CD4-positive, alpha-beta T cell (primary cell): Measurements from ENCODE around the gene TPTE2. TPM values are rescaled to one million over a fixed set of nuclear protein-coding genes. Genes with fewer than 3 reads are reported as not detected.

Source experiments
- ATAC-seq: fragments of 200-7000 bp; cut with Tn5 transposase; one replicate; pipeline ENCODE4 v1.10.0; 2022; ENCODE audit warnings: mild to moderate bottlenecking; ENCODE audit not compliant: poor library complexity
- CTCF ChIA-PET: fragments of 350-600 bp; sonication (Branson Sonifier 250); formaldehyde crosslinking; loops from one replicate; lab custom pipeline; 2021; ENCODE audit warnings: antibody characterized with exemption, inconsistent platforms; lab: Charles Lee
- POLR2A ChIA-PET: fragments of 350-600 bp; sonication (Branson Sonifier 250); formaldehyde crosslinking; loops from one replicate; lab custom pipeline; 2021; ENCODE audit warnings: antibody characterized with exemption, inconsistent platforms; lab: Charles Lee
- DNase-seq, 14 experiments: peaks; one replicate each; pipeline ENCODE4 v3.0.0-alpha.2; 2013 to 2020; ENCODE audit warnings: mixed read lengths in 2 of 14
- H3K27ac ChIP-seq, 2 donors: one replicate each; pipeline versions ENCODE4 v1.5.1 to v1.7.0; 2013; ENCODE audit warnings: low read length in 2 of 2, low read depth in 1 of 2, mild to moderate bottlenecking in 1 of 2
- H3K27me3 ChIP-seq, 2 experiments: 1 replicate in 1 of 2; 2 replicates in 1 of 2; pipeline versions ENCODE4 v1.6.1 to v1.7.0; 2013; ENCODE audit warnings: low read length in 2 of 2, control low read depth in 1 of 2, mild to moderate bottlenecking in 1 of 2, moderate library complexity in 1 of 2; ENCODE audit not compliant: insufficient read depth in 2 of 2, control insufficient read depth in 1 of 2
- H3K36me3 ChIP-seq: one replicate; pipeline ENCODE4 v1.6.1; 2013; ENCODE audit warnings: low read length, control low read depth; ENCODE audit not compliant: insufficient read depth
- H3K4me1 ChIP-seq: one replicate; pipeline ENCODE4 v1.6.1; 2013; ENCODE audit warnings: low read length, control low read depth; ENCODE audit not compliant: insufficient read depth
- H3K4me3 ChIP-seq: one replicate; pipeline ENCODE4 v1.5.1; 2013; ENCODE audit warnings: mild to moderate bottlenecking, low read length, moderate library complexity
- H3K9me3 ChIP-seq, 2 experiments: 1 replicate in 1 of 2; 2 replicates in 1 of 2; pipeline versions ENCODE4 v1.6.1 to v1.7.0; 2013; ENCODE audit warnings: low read length in 2 of 2, mild to moderate bottlenecking in 2 of 2, control low read depth in 1 of 2, moderate library complexity in 1 of 2; ENCODE audit not compliant: control insufficient read depth in 1 of 2, insufficient read depth in 1 of 2
- H3K27ac Mint-ChIP-seq: one replicate; pipeline ENCODE4 v1.8.0; 2020; ENCODE audit warnings: mixed read lengths
- H3K27me3 Mint-ChIP-seq: one replicate; pipeline ENCODE4 v1.8.0; 2021; ENCODE audit warnings: mixed read lengths
- H3K36me3 Mint-ChIP-seq: one replicate; pipeline ENCODE4 v1.8.0; 2021; ENCODE audit warnings: low read depth, mixed read lengths
- H3K4me1 Mint-ChIP-seq: one replicate; pipeline ENCODE4 v1.8.0; 2021; ENCODE audit warnings: low read depth, mixed read lengths
- H3K4me3 Mint-ChIP-seq: one replicate; pipeline ENCODE4 v1.8.0; 2020; ENCODE audit warnings: mild to moderate bottlenecking, mixed read lengths
- H3K9me3 Mint-ChIP-seq: one replicate; pipeline ENCODE4 v1.8.0; 2020; ENCODE audit warnings: mixed read lengths
- intact Hi-C, 2 experiments: fragments of 100-400 bp; cut with DNase I in 1 of 2; cut with micrococcal nuclease in 1 of 2; formaldehyde crosslinking; loops; one replicate each; pipeline versions ENCODE4 v1.15.1 to v1.9.0; 2023 to 2025; cut with DNase I, micrococcal nuclease
- total RNA-seq, 174 experiments: library from RNA in 2 of 174; stranded (reverse) in 2 of 174; gene quantifications; one replicate each; pipeline ENCODE4 v1.2.3 and lab custom pipeline; 2021 to 2026
- TF ChIP-seq, protein P1 (sequence below): fragments of 200-600 bp; IDR thresholded peaks from one replicate; pipeline ENCODE4 v1.8.0; 2022; ENCODE audit warnings: antibody characterized with exemption, mild to moderate bottlenecking

Gene TPTE2
- total RNA-seq, 2 experiments from 2014 or later: 0.14 TPM; not detected in 1

- intact Hi-C loops: loop anchor here in 1 of 2 experiments (5.0 kb wide), 1 partner anchor 45 kb away; the partner anchor contains the start of gene MPHOSPH8
- Mint-ChIP-seq H3K36me3 (no peaks in the 10 kb centered on the region), H3K4me3 (peak overlapping the region; percentile 67), H3K9me3 (peaks cover 10% of the 10 kb centered on the region), H3K27ac (peak overlapping the region; percentile 80), H3K27me3 (no peaks in the 10 kb centered on the region), H3K4me1 (peaks cover 27% of the 10 kb centered on the region)
- no peaks in the 10 kb centered on the region for H3K27me3 ChIP-seq
- DNase-seq (peak; percentile 48 to 91 (median 70)), ATAC-seq (peak; percentile 83)
- no peaks in the 10 kb centered on the region for H3K36me3 ChIP-seq
- peaks cover 21% of the 10 kb centered on the region for H3K4me1 ChIP-seq
- POLR2A ChIA-PET: interaction anchor here (1.6 kb wide), 1 partner anchor 46 kb away, joined by 8 read pairs; the partner anchor contains the start of gene MPHOSPH8
- CTCF ChIA-PET: interaction anchor here (1.1 kb wide), 1 partner anchor 47 kb away, joined by 3 read pairs; no protein-coding TSS in a partner anchor
- peak overlapping the region; percentile 43 for H3K4me3 ChIP-seq
- TF ChIP-seq, protein P1, sequence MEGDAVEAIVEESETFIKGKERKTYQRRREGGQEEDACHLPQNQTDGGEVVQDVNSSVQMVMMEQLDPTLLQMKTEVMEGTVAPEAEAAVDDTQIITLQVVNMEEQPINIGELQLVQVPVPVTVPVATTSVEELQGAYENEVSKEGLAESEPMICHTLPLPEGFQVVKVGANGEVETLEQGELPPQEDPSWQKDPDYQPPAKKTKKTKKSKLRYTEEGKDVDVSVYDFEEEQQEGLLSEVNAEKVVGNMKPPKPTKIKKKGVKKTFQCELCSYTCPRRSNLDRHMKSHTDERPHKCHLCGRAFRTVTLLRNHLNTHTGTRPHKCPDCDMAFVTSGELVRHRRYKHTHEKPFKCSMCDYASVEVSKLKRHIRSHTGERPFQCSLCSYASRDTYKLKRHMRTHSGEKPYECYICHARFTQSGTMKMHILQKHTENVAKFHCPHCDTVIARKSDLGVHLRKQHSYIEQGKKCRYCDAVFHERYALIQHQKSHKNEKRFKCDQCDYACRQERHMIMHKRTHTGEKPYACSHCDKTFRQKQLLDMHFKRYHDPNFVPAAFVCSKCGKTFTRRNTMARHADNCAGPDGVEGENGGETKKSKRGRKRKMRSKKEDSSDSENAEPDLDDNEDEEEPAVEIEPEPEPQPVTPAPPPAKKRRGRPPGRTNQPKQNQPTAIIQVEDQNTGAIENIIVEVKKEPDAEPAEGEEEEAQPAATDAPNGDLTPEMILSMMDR: no peak
- peaks cover 6 to 11% of the 10 kb centered on the region in 2 experiments for H3K9me3 ChIP-seq
- H3K27ac ChIP-seq: peak overlapping the region; percentile 25 to 47
Measured at GRCh38 chr13:19586904-19587634, 25.7 kb upstream of the TPTE2 start.

DNA sequence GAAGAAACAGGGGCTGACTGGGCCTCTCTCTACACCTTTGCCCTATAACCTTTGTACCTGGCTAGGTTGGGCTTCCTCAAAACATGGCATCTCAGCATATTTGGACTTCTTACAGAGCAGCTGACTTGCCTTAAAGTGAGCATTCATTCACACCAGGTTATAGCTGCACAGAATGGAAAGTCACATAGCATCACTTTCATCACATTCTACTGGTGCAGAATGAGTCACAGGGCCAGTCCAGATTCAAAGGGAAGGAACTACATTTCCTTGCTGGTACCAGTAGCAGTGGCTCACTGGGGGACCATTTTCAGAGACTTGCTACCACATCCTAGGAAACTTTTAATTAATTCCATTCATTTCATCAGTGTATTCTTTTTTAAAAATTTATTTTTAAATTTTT is 20.3 kb upstream of the TPTE2 start:
- intact Hi-C loops: no loop called here
- Mint-ChIP-seq H3K4me1 (peaks cover 10% of the 10 kb centered on the region), H3K27me3 (no peaks in the 10 kb centered on the region), H3K9me3 (peaks cover 19% of the 10 kb centered on the region), H3K4me3 (no peak overlapping the region), H3K27ac (no peak overlapping the region), H3K36me3 (no peaks in the 10 kb centered on the region)
- ChIA-PET POLR2A (no interaction called here), CTCF (no interaction called here)
- H3K36me3 ChIP-seq: no peaks in the 10 kb centered on the region
- no peak for ATAC-seq
- no peak overlapping the region for H3K4me3 ChIP-seq
- peaks cover 6% of the 10 kb centered on the region for H3K4me1 ChIP-seq
- H3K27ac ChIP-seq: no peak overlapping the region
- DNase-seq: no peak
- H3K9me3 ChIP-seq: peaks cover 8 to 17% of the 10 kb centered on the region in 2 experiments
- H3K27me3 ChIP-seq: no peaks in the 10 kb centered on the region
- TF ChIP-seq, protein P1: no peak

- CTCF ChIA-PET: no interaction called here
- DNase-seq (no peak), ATAC-seq (no peak)
- POLR2A ChIA-PET: no interaction called here
- H3K27me3 Mint-ChIP-seq: no peaks in the 10 kb centered on the region
- H3K27ac Mint-ChIP-seq: no peak overlapping the region
- intact Hi-C loops: no loop called here
- peaks cover 7% of the 10 kb centered on the region for H3K9me3 Mint-ChIP-seq
- no peaks in the 10 kb centered on the region for H3K36me3 Mint-ChIP-seq
- Histone ChIP-seq H3K27ac (no peak overlapping the region), H3K9me3 (peaks cover 6 to 8% of the 10 kb centered on the region in 2 experiments), H3K4me3 (no peak overlapping the region), H3K4me1 (no peaks in the 10 kb centered on the region), H3K27me3 (no peaks in the 10 kb centered on the region), H3K36me3 (no peaks in the 10 kb centered on the region)
- H3K4me3 Mint-ChIP-seq: no peak overlapping the region
- TF ChIP-seq, protein P1: no peak
- H3K4me1 Mint-ChIP-seq: no peaks in the 10 kb centered on the region
Measured at GRCh38 chr13:19575230-19575629, 13.9 kb upstream of the TPTE2 start.
